NCI-H82 (cell line): ENCODE data around the gene SETD6.
A peak's percentile ranks its signal among the peaks of the same experiment; 100 is the strongest.
"Not testable (repeated sequence)": the region's sequence is repeated elsewhere in the genome, so short reads cannot be mapped to it uniquely, and the experiment has no call there.

Experiments
- DNase-seq: peaks from one replicate; lab custom pipeline; 2025; lab: John Stamatoyannopoulos, UW

Gene SETD6, protein sequence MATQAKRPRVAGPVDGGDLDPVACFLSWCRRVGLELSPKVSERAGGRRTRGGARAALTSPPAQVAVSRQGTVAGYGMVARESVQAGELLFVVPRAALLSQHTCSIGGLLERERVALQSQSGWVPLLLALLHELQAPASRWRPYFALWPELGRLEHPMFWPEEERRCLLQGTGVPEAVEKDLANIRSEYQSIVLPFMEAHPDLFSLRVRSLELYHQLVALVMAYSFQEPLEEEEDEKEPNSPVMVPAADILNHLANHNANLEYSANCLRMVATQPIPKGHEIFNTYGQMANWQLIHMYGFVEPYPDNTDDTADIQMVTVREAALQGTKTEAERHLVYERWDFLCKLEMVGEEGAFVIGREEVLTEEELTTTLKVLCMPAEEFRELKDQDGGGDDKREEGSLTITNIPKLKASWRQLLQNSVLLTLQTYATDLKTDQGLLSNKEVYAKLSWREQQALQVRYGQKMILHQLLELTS

DNA sequence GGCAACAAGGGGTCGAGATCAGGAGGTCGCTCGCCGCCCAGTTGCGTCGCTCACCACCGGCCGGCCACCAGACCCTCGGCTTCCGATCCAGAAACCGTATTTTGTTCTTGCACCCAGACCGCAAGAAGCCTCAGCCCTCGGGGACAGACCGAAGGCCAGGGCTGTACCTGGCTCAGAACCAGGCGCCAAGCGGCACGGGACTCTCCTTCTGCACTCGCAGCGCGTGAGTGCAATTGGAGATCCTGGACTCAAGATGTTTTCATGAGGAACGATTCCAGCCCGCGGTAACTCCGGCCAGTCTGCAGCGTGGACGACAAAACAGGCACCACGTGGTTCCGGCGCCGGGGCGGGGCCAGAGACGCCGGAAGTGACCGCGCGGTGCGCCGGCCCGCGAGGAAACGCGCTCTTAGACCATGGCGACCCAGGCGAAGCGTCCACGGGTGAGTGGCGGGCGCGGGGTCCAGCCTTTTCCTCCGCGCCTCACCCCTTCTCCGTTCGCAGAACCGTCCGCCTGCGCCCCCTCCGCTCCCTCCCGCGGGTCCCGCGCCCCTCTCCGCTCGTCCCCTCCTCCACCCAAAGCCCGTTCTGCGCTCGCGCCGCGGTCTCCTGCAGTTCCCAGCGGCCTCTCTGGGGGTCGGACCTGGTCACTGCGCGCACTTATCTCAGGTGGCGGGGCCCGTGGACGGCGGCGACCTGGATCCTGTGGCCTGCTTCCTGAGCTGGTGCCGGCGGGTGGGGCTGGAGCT is at the start of gene SETD6:
Gene SETD6 (plus strand): TSS at position 393 of the 746 bp plus-strand sequence. CDS start 21 bp downstream, at position 414.
- DNase-seq, result peak; percentile 88

DNA sequence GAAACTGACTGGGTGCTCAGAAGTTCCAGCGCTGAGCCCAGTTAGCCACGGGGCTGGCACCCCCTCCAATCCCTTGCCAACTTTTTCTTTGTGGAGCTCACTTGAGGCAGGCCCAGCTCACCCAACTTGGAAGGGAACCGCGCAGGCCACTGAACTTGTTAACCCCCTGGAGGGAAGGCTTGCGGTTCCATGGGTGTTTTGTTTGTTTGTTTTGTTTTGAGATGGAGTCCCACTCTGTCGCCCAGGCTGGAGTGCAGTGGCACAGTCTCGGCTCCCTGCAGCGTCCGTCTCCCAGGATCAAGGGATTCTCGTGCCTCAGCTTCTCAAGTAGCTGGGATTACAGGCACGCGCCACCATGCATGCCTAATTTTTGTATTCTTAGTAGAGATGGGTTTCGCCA is 49.5 kb upstream of the SETD6 start:
- no peak for DNase-seq

DNA sequence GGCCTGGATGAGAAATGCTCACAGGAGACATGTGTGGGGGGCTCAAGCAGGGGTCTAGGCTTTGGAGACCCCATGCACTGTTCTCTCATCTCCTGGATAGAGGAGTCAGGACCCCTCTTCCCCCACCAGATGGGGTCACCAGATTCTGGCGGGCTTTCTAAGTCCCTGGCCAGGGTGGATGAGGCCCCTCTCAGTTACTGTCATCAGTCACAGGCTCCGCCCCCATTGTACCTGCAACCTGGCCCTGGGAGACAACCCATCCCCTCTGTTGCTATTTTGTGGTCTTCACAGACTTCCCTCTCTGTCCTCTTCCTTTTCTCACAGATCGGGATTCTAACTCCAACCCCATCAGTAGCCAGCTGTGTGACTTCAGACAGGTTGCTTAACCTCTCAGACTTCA is 48.9 kb upstream of the SETD6 start:
- no peak for DNase-seq

DNA sequence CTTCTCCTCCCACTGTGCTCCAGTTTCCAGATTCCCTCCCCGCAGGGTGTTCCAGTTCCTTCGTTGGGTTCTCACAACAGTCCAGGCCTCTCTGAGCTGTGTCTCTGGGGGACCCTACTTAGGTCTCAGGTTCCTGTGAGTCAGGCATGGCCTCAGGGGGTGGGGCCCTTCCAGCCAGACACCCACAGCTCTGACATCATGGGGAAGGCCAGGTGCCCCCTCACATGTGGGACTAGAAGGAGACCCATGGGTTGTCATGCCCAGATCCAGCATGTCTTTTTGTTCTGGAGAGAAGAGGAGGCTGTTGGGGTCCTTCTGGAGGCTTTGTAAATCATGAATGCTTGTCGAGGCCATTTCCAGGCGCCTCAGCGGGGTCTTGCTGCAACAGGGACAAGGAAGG is 47.4 kb upstream of the SETD6 start:
- DNase-seq, result no peak

DNA sequence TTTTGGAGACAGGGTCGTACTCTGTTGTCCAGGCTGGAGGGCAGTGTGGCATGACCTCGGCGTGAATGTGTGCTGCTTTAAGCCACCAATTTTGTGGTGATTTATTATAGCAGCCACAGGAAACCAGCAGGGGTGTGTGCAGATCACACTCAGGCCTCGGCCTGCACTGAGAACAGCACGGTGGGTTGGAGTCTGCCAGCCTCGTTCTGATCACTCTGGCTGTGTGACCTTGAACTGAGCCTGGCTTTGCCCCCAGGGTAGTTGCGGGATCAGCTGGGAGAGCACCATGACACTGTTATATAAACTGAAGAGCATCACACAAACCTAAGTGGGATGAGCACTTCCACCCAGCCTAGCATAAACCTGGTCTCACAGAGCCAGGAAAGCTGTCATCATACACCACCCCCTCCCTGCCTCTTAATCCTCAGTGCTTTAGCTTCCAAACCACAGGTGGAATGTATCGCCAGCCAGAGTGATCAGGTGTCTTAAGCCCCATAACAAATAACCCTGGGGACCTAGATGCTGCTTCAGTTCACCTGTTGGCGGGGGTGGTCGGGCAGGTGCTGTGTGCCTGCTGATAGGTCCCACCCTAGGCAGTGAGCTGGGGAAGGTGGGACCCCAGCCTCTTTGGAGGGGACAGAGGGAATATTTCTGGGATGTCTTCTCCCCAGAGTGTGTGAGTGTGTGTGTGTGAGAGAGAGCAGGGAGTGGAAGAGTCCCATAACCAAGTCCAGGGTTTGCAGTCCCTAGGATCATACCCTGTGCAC is 43.9 kb upstream of the SETD6 start:
- peak; percentile 70 for DNase-seq

DNA sequence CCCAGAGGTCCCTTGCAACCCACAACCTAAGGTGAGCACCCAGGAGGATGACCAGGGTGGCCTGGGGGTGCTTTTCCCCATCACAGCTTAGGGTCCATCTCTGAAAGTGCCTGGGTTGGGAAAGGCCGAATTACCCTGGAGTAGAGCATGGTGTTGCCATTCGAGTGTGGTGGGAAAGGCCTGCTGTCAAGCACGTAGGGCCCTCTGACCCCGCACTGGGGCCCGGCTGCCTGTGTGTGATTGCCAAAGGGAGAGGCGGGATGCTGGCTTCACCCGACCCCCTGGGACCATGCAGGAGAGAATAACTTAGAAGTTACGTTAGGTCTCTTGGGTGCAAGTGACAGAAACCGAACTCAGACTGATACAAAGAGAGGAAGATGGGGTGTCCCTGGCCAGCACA is 43.1 kb upstream of the SETD6 start:
- no peak for DNase-seq

DNA sequence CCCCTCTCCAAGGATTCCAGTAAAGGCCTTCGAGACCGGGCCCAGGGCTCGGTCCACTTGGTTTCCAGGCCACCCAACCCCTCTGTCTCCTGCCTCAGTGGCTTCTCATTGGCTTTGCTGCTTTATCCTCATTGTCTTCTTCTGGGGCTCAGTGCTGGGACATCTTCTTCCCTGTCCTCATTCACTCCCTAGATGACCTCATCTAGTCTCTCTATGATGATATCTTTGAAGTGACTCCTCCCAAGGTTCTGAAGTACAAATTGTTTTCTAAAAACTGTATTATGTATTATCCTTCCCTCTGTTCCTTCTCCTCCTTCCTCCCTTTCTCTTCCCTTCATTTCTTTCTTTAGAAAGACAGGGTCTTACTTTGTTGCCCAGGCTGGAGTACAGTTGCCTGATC is 42.5 kb upstream of the SETD6 start:
- no peak for DNase-seq

DNA sequence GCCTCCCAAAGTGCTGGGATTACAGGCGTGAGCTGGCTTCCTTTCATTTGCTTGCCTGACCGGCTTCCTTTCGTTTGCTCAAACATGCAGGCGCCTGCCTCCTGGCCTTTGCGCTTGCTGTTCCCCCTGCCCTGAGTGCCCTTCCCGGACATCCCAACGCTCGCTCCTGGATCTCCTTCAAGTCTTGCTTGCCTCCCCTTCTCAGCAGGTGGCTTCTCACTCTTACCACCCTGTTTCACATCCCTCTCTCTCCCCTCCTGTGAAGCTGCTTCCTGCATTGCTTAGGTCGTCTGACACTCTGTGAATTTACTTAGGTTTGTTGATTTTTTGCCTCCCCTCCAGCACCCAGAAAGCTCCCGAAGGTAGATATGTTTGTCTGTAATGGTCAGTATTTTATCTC is 41.0 kb upstream of the SETD6 start:
- no peak for DNase-seq

DNA sequence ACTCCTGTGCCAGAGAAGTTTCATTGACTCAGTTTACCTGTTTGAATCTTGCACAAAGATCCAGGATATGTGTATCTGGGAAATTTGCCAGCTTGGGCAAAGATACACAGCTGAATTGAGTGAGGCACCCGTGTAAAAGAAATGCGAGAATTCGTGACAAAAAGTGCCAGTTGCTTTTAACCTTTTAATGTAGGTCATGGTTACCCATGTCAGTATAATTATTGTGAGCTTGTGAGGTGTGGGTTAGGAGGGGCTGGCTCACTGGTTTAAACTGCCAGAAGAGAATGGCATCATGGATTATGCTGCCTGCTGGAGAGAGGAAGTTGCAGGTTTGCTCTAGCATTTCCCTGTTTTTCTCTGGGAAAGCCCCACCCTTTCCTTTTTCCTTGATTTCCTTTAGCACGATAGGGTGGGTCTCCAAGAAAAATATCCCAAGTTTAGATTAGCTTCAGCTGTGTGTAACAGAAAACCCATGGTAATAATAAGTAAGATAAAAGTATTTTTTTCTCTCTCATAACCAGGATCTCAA is 40.2 kb upstream of the SETD6 start:
- DNase-seq, result no peak

DNA sequence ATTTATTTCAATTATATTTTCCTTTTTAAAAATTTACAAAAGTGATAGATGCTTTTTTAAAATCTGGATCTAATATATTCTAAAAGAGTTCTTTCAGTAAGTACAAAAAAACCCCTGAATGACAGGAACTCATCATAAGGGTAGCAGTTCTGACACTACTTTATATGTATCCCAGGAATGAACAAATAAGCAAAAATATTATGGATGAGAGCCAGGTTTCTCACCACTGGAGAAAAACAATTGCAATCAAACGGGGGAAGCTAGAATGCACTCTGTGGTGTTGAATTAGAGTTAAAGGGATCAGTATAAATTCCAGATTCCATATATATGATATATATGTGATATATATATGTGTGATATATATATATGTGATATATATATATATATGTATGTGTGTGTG is 38.5 kb upstream of the SETD6 start:
- DNase-seq, result no peak

DNA sequence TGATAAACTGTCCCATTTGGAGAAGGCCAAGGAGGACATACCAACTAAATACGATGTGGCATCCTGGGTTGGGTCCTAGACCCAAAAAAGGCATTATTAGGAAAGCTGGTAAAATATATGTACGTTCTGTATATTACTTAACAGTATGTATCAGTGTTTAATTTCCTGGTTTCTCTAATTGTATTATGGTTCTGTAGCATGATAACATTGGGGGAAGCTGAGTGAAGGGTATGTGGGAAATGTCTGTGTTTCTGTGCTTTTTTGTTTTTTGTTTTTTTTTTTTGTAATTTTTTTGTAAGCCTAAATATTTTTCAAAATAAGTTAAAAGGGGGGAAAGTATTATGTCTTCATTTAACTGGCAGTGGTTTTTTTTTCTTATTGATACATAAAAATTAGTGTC is 36.9 kb upstream of the SETD6 start:
- no peak for DNase-seq

DNA sequence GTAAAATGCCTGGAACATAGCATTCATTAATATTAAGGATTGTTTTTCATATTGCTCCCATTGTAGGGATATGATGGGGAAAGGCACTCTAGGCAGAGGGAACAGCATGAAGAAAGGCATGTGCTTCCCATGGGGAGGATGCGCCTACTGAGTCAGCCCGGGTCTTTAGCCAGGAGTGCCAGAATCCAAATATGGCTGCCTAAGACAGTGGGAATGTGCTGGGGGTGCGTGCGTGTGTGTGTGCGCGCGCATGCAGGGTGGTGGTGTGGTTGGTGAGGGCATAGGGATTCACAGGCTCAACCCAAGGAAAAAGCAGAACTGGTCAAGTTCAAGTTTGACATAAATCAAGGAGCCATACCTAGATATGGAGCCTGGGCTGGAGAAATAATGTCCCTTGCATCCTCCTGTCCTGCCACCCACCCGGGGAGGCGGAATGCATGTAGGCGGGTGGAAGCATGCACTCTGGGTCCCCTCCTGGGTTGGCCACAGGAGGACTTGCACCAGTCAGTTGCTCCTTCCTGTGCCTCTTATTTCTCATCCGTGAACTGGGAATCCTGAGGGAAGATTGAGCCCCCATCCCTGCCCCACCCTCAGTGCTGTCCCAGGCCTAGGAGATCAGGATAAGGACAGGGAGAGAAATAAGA is 34.0 kb upstream of the SETD6 start:
- no peak for DNase-seq

DNA sequence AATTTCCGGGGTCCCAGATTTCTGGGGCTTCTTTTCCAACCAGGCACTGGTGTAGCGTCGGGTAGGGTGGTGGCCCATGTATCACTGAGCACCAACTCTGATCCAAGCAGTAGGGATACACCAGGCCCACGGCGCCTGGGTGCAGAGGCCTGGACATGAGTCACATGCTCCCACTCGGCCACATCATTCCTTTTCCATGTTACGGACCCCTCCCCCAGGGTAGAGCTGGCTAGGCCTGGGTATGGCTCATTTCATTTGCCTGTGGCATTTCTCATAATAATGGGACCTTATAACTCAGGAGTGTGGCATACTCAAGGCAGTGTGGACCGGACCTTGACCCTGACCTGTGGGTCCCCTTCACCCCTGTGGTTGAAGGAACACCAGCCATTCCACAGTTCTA is 33.4 kb upstream of the SETD6 start:
- DNase-seq, result no peak

DNA sequence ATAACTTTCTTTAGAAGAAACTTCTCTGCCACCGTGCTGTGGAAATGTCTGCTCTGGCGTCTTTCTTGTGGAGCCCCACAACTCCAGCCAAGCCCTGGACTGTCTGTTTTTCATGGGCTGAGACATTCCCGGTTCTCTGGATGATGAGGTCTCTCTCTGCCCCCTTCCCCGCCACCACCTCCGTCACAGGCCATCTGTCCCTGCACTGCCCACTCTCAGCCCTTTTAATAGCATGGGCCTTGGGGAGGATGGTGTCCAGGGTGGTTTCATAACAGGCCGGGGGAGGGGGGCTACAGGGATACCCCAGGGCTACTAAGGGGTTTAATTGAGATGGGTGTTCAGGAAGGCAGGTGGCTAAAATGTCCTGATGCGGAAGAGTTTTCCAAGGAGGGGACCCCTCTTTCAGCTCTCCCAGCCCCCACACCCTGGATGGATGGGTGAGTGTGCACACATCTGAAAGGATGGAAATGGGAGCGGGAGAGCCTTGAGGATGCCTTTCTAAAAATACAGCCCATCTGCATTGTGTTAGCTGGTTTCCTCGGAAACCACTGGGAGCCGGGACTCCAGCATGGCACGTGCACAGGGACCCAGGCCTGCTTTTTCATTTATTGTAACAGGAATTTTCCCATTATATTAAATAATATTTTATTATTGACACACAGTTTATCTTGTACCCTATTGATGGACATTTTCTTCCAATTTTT is 30.0 kb upstream of the SETD6 start:
- no peak for DNase-seq

DNA sequence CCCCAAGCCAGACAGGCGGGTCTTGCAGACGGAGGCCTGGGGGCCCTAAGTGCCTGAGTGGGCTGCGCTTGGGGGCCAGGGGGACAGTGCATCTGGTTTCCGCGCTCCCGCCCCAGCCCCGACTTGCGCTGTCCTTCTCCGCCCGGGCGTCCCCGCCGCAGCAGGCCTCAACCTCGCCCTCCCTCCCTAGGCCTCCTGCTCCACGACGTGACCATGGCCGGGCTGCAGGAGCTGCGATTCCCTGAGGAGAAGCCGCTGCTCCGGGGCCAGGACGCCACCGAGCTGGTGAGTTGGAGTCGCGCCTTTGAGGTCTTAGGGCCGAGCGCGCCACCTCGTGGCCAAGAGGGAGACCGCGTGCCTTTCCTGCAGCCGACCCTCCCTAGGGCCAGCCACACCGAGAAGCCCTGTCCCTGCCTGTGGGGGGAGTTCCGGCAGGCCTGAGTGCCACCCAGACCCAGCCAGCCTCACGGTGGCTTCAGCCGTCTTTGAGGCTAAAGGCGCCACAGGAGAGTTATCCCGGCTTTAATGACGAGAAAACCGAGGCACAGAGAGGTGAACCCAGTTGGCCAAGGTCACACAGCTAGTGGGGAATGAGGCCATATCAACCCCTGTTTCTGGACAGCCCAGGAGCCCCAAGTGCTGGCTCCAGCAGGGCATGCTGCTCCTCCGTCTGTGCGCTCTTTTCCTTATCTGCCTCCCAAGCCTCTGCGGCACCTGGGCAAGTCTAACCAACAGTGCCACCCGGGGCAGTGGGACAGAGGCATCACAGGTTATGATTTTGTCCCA is 27.6 kb upstream of the SETD6 start:
- peak; percentile 93 for DNase-seq

DNA sequence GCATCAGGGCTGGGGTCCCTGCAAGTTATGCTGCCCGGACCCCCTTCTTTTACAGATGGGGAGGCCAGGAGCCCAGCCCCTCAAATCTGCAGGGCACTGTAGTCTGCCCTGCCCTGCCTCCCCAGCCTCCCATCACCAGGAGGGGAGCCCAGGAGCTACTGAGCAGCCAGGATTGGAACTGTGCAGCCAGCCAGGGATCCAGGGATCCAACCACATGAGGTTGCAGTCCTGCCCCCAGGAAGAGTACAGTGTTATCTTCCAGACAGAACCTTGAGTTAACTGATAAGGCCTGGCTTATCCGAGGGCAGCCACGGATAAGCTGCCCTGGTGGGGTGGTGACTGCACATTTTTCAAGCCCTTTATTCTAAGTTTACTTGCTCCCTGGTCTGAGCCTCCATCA is 26.8 kb upstream of the SETD6 start:
- no peak for DNase-seq

DNA sequence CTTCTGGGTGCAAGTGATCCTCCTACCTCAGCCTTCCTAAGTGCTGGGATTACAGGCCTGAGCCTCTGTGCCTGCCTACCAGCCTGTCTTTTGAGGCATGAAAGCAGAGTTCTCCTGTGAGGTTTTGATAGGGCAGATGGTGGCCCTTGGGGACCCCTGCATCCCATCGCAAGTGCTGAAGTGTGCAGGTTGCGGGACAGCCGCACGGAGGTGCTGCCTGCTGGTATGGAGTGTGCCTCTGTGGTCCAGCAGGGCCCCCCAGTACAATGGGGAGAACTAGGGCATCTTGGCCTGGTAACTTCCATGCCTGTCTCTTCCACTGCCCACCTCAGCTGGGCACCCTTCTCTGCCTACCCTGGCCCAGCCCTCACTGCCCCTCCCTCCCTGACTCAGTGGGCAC is 25.3 kb upstream of the SETD6 start:
- DNase-seq, result no peak

DNA sequence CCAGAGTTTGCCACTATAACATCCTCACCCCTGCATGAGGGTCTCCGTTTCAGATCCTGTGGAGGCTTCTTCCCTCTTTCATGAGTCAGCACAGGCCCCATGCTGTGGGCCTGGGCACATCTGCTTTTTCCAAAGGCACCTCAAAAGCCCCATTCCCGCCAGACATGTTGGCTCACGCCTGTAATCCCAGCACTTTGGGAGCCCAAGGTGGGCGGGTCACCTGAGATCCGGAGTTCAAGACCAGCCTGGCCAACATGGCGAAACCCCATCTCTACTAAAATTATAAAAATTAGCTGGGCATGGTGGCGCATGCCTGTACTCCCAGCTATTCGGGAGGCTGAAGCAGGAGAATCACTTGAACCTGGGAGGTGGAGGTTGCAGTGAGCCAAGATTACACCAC is 24.8 kb upstream of the SETD6 start:
- not testable (repeated sequence) for DNase-seq

DNA sequence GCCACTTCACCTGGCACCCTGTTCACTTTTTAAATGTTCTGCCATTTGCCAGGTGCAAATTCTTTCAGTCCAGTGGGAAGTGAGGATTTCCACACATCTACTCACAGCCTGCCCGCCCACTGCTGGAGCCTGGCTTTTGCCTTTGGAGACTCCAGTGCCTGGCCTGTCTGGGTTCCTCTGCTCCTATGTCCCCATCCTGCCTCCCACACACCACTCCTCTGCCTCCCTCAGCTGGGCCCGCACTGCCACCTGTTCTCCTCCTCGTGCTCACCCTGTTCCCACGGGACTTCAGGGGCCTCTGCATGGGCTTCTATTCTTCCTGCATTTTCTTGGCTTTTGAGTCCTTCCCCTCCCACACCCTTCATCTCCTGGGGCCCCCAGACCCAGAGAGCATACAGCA is 23.3 kb upstream of the SETD6 start:
- DNase-seq, result peak; percentile 52

DNA sequence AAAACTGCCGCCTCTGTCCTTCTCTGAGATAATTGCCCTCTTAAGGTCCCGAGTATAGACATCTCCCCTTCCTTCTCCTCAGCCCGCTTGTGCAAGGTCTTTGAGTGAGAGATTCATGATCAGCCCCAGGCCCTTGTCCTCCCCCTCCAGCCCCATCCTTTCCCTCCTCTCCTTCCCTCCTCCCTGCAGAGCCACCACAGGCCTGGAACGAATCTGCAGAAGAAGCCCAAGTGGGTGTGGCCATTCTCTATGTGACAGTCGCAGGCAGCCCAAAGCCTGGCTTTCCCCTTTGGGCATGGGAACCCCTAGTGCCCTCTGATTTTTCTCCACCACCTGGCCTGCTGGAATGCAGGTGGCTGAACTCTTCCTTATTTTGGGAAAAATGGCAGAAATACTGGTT is 22.6 kb upstream of the SETD6 start:
- peak; percentile 39 for DNase-seq
